ENCODE data around the gene KCNH3. TPM values are rescaled to one million over a fixed set of nuclear protein-coding genes. Genes with fewer than 3 reads are reported as not detected.

KCNH3 gene
- total and polyA plus RNA-seq, 3 donors from 2014 or later: 4.5 to 8.3 (median 4.5) TPM

DNA sequence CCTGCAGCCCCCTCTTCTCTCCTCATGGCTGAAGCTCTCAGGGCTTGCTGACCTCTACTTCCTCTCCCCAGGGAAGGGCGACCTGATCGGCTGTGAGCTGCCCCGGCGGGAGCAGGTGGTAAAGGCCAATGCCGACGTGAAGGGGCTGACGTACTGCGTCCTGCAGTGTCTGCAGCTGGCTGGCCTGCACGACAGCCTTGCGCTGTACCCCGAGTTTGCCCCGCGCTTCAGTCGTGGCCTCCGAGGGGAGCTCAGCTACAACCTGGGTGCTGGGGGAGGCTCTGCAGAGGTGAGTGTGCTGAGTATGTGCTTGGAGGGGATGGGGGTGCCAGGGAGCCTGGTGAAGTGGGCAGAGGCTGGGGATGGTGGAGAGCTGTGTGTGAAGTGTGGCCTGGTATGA lies 15.4 kb downstream of the KCNH3 start:
- intact Hi-C loops (cut with DNase I; ENCODE audit: low total_unique reads): no loop called here
- H3K27me3 ChIP-seq: no peaks in the 10 kb centered on the region
- H3K4me1 ChIP-seq: no peaks in the 10 kb centered on the region
- no peaks in the 10 kb centered on the region for H3K9me3 ChIP-seq
- no peak for TF ChIP-seq POLR2A (IDR thresholded peaks at IDR 0.05)
- TF ChIP-seq, protein P1, sequence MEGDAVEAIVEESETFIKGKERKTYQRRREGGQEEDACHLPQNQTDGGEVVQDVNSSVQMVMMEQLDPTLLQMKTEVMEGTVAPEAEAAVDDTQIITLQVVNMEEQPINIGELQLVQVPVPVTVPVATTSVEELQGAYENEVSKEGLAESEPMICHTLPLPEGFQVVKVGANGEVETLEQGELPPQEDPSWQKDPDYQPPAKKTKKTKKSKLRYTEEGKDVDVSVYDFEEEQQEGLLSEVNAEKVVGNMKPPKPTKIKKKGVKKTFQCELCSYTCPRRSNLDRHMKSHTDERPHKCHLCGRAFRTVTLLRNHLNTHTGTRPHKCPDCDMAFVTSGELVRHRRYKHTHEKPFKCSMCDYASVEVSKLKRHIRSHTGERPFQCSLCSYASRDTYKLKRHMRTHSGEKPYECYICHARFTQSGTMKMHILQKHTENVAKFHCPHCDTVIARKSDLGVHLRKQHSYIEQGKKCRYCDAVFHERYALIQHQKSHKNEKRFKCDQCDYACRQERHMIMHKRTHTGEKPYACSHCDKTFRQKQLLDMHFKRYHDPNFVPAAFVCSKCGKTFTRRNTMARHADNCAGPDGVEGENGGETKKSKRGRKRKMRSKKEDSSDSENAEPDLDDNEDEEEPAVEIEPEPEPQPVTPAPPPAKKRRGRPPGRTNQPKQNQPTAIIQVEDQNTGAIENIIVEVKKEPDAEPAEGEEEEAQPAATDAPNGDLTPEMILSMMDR (IDR thresholded peaks at IDR 0.05): no peak
- no peaks in the 10 kb centered on the region for H3K36me3 ChIP-seq (ENCODE audit: low read depth, missing control alignments)
- H3K27ac ChIP-seq: no peak overlapping the region
- no peak overlapping the region for H3K4me3 ChIP-seq
- no peak for DNase-seq
- 70 to 100% methylated on average over 1 to 15 of the region's 15 CpGs for WGBS, 2 donors

DNA sequence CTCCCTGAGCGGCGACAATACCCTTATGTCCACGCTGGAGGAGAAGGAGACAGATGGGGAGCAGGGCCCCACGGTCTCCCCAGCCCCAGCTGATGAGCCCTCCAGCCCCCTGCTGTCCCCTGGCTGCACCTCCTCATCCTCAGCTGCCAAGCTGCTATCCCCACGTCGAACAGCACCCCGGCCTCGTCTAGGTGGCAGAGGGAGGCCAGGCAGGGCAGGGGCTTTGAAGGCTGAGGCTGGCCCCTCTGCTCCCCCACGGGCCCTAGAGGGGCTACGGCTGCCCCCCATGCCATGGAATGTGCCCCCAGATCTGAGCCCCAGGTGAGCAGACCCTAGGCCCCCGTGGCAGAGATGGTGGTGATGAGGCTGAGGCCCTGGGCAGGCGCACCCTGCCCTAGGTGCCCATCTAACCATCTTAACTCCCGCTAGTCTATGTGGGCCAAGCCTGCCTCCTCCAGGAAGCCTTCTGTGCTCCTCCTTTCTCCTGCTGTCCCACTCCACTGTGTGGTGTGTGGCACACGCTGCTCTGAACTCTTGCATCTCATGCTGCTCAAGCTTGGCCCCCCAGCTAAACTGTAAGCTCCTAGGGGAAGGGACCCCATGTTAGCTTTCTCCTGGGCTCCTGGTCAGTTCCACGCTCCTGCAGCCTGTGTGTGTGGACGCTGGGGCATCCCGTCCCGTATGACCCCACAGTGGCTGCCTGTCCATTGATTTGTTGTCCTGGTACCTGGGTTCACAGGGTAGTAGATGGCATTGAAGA lies 17.0 kb downstream of the KCNH3 start:
- H3K27ac ChIP-seq: no peak overlapping the region
- TF ChIP-seq, protein P1 (IDR thresholded peaks at IDR 0.05): no peak
- TF ChIP-seq POLR2A (IDR thresholded peaks at IDR 0.05): no peak
- H3K27me3 ChIP-seq: no peaks in the 10 kb centered on the region
- no peaks in the 10 kb centered on the region for H3K36me3 ChIP-seq (ENCODE audit: low read depth, missing control alignments)
- no peak for DNase-seq
- whole genome bisulfite sequencing, 2 donors: 89% methylated on average over 10 to 18 of the region's 18 CpGs
- H3K9me3 ChIP-seq: no peaks in the 10 kb centered on the region
- H3K4me3 ChIP-seq: no peak overlapping the region
- no peaks in the 10 kb centered on the region for H3K4me1 ChIP-seq
- intact Hi-C loops (cut with DNase I; ENCODE audit: low total_unique reads): no loop called here

DNA sequence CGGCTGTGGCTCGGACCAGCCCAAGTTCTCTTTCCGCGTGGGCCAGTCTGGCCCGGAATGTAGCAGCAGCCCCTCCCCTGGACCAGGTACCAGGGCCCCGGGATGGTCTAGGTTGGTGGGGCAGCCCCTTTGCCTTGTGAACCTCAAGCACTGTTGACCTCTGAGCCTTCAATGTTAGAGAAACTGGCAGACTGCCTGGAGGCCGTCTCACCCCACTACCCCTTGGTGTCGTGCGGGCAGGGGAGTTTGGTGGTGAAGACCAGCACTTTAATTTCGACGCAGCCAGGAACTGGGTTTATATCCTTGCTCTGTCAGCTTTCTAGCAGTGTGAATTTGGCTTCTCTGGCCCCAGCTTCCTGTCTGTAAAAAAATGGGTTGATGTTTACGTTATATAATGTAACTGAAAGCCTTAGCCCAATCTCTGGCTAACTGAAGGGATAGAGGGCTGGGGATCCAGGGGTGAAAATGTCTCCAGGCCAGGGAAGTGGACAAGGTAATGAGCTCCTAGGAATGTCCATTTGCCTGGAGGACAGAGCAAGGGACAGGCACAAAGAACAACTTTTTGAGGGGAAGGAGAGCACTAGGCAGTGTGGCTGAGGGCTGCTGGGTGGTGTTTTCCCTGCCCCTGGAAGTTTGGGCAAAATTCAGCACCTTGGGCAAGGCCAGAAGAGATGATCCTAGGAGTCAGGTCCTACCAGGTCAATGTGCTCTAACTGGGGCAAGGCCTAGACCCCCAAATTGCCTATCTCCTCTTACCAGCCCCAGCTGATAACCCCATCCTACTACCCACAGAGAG lies 17.8 kb downstream of the KCNH3 start:
- H3K4me3 ChIP-seq: no peak overlapping the region
- intact Hi-C loops (cut with DNase I; ENCODE audit: low total_unique reads): no loop called here
- H3K36me3 ChIP-seq (ENCODE audit: low read depth, missing control alignments): no peaks in the 10 kb centered on the region
- DNase-seq: no peak
- H3K27me3 ChIP-seq: no peaks in the 10 kb centered on the region
- 83 to 88% methylated on average over 10 to 12 of the region's 12 CpGs for WGBS, 2 donors
- H3K4me1 ChIP-seq: no peaks in the 10 kb centered on the region
- no peak for TF ChIP-seq POLR2A (IDR thresholded peaks at IDR 0.05)
- TF ChIP-seq, protein P1 (IDR thresholded peaks at IDR 0.05): no peak
- H3K27ac ChIP-seq: no peak overlapping the region
- H3K9me3 ChIP-seq: no peaks in the 10 kb centered on the region

DNA sequence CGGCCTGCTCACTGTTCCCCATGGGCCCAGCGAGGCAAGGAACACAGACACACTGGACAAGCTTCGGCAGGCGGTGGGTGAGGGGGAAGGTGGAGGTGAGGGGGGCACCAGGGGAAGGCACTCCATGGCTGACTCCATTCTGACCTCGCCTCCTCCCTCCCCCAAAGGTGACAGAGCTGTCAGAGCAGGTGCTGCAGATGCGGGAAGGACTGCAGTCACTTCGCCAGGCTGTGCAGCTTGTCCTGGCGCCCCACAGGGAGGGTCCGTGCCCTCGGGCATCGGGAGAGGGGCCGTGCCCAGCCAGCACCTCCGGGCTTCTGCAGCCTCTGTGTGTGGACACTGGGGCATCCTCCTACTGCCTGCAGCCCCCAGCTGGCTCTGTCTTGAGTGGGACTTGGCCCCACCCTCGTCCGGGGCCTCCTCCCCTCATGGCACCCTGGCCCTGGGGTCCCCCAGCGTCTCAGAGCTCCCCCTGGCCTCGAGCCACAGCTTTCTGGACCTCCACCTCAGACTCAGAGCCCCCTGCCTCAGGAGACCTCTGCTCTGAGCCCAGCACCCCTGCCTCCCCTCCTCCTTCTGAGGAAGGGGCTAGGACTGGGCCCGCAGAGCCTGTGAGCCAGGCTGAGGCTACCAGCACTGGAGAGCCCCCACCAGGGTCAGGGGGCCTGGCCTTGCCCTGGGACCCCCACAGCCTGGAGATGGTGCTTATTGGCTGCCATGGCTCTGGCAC lies 18.5 kb downstream of the KCNH3 start:
- Histone ChIP-seq H3K27ac (no peak overlapping the region), H3K36me3 (ENCODE audit: low read depth, missing control alignments) (no peaks in the 10 kb centered on the region), H3K4me3 (no peak overlapping the region), H3K9me3 (no peaks in the 10 kb centered on the region), H3K27me3 (no peaks in the 10 kb centered on the region), H3K4me1 (no peaks in the 10 kb centered on the region)
- no peak for DNase-seq
- intact Hi-C loops (cut with DNase I; ENCODE audit: low total_unique reads): no loop called here
- 85 to 89% methylated on average over 5 to 17 of the region's 18 CpGs for WGBS, 2 donors
- TF ChIP-seq, protein P1 (IDR thresholded peaks at IDR 0.05): no peak
- no peak for TF ChIP-seq POLR2A (IDR thresholded peaks at IDR 0.05)

Data from testis (tissue), 3 donors.